GM12891 (cell line): ENCODE data around the gene FXR2.
A peak's percentile ranks its signal among the peaks of the same experiment; 100 is the strongest.

ENCODE experiments used
- PAX5 ChIP-seq: IDR thresholded peaks from 2 replicates; pipeline ENCODE4 v1.6.1; 2011; ENCODE audit warnings: low read length, moderate library complexity, mild to moderate bottlenecking; ENCODE audit not compliant: insufficient read depth, severe bottlenecking
- POLR2A ChIP-seq: IDR thresholded peaks from 2 replicates; pipeline ENCODE4 v1.6.1; 2011; ENCODE audit warnings: low read depth, low read length, control low read depth
- POLR2AphosphoS5 ChIP-seq: IDR thresholded peaks from 2 replicates; pipeline ENCODE4 v1.6.1; 2011; ENCODE audit warnings: low read depth, low read length, control low read depth
- POU2F2 ChIP-seq: IDR thresholded peaks from 2 replicates; pipeline ENCODE4 v1.6.1; 2011; ENCODE audit warnings: low read depth, mild to moderate bottlenecking, control low read depth, low read length, moderate library complexity
- SPI1 ChIP-seq: IDR thresholded peaks from 2 replicates; pipeline ENCODE4 v1.6.1; 2011; ENCODE audit warnings: low read depth, low read length, control low read depth
- TAF1 ChIP-seq: IDR thresholded peaks from 2 replicates; pipeline ENCODE4 v1.6.1; 2011; ENCODE audit warnings: low read depth, low read length, control low read depth

DNA sequence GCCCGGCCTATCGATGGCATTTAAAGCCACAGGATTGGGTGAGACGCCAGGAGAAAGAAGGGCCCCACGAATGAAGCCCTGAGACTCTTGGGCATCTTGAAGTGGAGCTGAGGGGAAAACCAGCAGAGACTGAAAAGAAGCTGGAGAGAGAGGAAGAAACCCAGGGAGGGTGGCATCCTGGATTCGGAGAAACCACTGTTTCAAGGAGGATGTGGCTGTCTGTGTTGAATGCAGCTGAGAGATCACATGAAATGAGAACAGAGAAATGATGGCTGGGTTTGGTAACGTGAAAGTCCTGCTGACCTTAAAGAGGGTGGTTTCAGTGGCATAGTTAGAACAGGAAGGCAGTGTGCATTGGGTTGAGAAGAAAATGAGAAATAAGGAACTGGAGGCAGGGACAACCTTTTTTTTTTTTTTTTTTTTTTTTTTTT, 62.1 kb downstream of the FXR2 start:
- TF ChIP-seq SPI1 = peak; percentile 80
- no peak for TF ChIP-seq POLR2A
- no peak for TF ChIP-seq POLR2AphosphoS5
- TF ChIP-seq TAF1 = no peak
- no peak for TF ChIP-seq POU2F2
- TF ChIP-seq PAX5 = no peak
